ENCODE measurements around the gene GFPT2.

- TF ChIP-seq ZNF274 (IDR thresholded peaks at IDR 0.05; ENCODE audit: low read depth, low read length) = no peak
- TF ChIP-seq SUZ12 (IDR thresholded peaks at IDR 0.05; ENCODE audit: extremely low read depth, insufficient read depth, insufficient read length) = no peak
Measured at GRCh38 chr5:180313677-180314505, 39.2 kb downstream of the GFPT2 start.

Measured in NT2/D1 (cell line).